ENCODE data around the gene HSPA8.

The HSPA8 gene

GRCh38 chr11:123046473-123047259, 15.3 kb downstream of the HSPA8 start:
- no peak for DNase-seq

GRCh38 chr11:123045101-123045500, 16.8 kb downstream of the HSPA8 start:
- DNase-seq, result no peak

DNA sequence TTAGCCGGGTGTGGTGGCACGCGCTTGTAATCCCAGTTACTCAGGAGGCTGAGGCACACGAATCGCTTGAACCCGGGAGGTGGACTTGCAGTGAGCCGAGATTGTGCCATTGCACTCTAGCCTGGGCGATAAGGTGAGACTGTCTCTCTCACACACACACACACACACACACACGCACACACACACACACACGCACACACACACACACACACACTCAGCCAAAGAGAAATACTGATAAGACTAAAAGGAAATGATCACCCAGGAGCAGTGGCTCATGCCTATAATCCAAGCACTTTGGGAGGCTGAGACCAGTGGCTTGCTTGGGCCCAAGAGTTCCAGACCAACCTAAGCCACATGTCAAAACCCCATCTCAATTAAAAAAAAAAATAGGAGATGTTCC, 20.8 kb downstream of the HSPA8 start:
- no peak for DNase-seq

GRCh38 chr11:123040111-123040432, 21.9 kb downstream of the HSPA8 start:
- DNase-seq, result no peak

GRCh38 chr11:123035831-123036230, 26.1 kb downstream of the HSPA8 start:
- DNase-seq, result no peak

- no peak for DNase-seq
Measured at GRCh38 chr11:123034597-123034996, 27.3 kb downstream of the HSPA8 start.

- DNase-seq, result no peak
Measured at GRCh38 chr11:123033895-123034294, 28.0 kb downstream of the HSPA8 start.

DNA sequence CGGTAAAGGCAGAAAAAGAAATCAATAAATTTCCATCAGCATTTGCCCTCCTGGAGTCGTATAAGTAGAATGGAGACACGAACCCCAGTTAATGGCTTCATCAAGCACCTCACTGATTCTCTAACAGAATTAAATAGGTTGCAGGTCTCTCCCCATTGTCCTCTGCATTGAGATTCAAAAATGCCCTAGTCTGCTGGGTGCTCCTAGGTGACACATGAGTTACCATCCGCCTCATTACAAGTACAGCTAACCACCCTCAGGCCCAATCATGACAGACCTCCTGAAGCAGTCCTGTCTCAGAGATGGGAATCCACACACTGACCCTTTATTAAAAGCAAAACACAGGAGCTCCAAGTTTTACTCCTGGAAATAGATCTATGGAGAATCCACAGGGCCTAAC, 31.4 kb downstream of the HSPA8 start:
- DNase-seq, result no peak

DNA sequence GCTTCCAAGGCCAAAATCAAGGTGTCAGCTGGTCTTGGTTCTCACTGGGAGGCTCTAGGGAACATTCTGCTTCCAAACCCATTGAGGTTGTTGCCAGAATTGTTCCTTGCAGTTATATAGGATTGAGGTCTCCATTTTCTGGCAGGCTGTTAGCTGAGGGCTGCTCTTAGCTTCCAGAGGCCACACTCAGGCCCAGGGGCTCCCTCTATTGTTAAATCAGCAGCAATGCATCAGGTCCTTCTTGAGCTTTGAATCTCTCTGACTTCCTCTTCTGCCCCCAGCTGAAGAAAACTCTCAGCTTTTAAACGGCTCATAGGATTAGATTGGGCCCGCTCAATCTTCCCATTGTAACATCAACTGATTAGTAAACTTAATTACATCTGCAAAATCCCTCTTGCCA, 41.0 kb downstream of the HSPA8 start:
- DNase-seq, result no peak

DNA sequence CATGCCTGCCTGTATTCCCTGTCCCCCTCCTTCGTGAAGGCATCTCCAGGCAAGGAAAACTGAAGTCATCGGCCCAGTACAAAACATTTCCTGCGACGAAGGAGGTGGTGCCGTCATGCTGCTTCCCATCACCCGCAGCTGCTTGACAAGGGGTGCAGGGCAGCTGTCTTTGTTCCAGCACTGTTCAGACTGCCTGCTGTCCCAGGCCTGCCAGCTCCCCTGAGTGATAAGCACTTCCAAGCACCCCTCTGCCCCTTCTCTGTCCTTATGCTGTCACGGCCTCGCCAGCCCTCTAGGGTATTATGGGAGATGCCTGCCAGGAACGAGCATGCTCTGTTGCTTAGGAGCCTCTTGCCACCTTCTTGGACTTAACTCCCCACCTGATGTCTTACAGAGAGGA, 43.2 kb downstream of the HSPA8 start:
- DNase-seq, result no peak

DNA sequence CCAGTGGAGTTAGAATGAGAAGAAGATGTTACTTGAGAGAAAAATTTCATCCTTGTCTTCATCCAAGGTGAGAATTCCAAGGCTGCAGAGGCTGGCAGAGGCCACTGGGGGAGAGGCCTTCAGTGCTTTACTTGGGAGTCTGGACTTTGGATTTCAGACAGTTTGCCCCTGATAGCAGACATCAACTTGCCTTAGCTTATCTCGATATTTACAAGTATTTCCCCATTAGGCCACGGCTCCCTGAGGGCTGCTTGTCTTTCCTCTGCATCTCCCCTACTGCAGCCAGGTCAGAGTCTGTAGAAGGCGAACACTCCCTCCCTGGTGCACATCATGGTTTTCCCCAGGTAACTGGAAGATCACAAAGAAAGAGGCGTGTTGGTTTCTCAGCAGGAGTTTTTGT, 50.4 kb downstream of the HSPA8 start:
- DNase-seq, result no peak

All from NCI-H187 treated with DMSO at 0.1 percent for 48 hours (cell line).